Measurements from ENCODE around the gene PRPF19. TPM values are rescaled to one million over a fixed set of nuclear protein-coding genes. Genes with fewer than 3 reads are reported as not detected.
A peak's percentile ranks its signal among the peaks of the same experiment; 100 is the strongest.

Gene PRPF19
- total and polyA plus RNA-seq, 2 of the 8 experiments (the other 6 are each of a cell fraction or from before 2014, with no cell fraction given) = 107 to 141 TPM

DNA sequence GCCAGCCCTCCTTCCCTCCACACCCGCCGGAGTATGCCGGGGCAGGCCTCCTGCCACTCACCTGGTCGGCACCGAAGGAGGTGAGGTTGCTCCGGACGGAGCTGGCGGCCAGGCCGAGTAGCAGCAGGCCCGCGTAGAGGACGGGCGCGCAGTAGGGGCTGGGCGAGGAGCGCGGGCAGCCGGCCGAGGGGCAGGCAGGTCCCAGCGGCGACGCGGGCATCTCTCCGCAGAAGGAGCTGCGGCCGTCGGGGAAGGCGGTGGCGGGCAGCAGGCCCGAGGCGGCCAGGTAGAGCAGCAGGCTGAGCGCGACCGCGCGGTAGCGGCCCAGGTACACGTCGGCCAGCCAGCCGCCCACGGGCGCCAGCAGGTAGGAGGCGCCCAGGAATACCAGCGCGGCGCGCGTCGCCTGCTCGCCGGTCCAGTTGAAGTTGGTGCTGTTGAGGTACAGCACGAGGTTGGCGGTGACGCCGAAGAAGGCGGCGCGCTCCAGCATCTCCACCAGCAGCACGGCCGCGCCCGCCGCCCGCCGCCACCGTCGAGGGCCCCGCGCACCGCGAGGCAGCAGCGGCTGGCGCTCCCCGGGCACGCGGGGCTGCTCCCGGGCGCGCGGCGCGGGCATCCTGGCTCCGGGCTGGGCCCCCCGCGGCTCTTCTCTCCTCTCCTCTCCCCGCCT lies 44.7 kb upstream of the PRPF19 start:
- Histone ChIP-seq H3K23ac (ENCODE audit: insufficient read length) (no peak overlapping the region), H3K27ac (ENCODE audit: low read depth, low read length) (no peak overlapping the region), H2BK12ac (ENCODE audit: low read depth, low read length) (0 out of 2 replicates have a peak overlapping the region, but pooled peaks have one; percentile 80), H3K23me2 (ENCODE audit: low read depth, low read length) (peaks cover 15% of the 10 kb centered on the region; the same call in 1 of the 2 replicates), H4K91ac (replicated peaks; ENCODE audit: insufficient read length, low read length) (peak overlapping the region; percentile 94), H2BK120ac (replicated peaks; ENCODE audit: low read depth, low read length) (no peak overlapping the region), H3K27me3 (replicated peaks in 1 of 4; ENCODE audit: control insufficient read depth in 3 of 4, extremely low read depth in 1 of 4, insufficient read depth in 3 of 4, low read length in 3 of 4) (peaks cover 0 to 15% (median 8%) of the 10 kb centered on the region in 4 experiments; a peak in 4 of 7 replicates), H2BK5ac (ENCODE audit: low read depth, low read length) (peak overlapping the region; percentile 71; the same call in 1 of the 2 replicates), H3K9ac (replicated peaks in 1 of 4; ENCODE audit: extremely low read depth in 1 of 4, low read depth in 3 of 4, low read length in 3 of 4) (peak overlapping the region in 3 of 4 experiments; percentile 34 to 55 (median 50); a peak in 4 of 7 replicates), H3K4ac (replicated peaks; ENCODE audit: insufficient read length, low read depth, low read length) (peak overlapping the region; percentile 58), H3K4me2 (ENCODE audit: insufficient read depth in 1 of 2, low read depth in 2 of 2, low read length in 2 of 2) (peak overlapping the region; percentile 89 to 92), H4K5ac (ENCODE audit: insufficient read length, low read depth, low read length) (peak overlapping the region; percentile 15), H3K79me1 (ENCODE audit: low read depth, low read length) (no peaks in the 10 kb centered on the region), H2BK20ac (ENCODE audit: low read length) (peak overlapping the region; percentile 32; the same call in 1 of the 2 replicates), H4K8ac (ENCODE audit: extremely low read depth, insufficient read depth, low read length) (peak overlapping the region; percentile 91), H3K4me3 (ENCODE audit: extremely low read depth in 1 of 4, insufficient read depth in 2 of 4, low read depth in 3 of 4, low read length in 4 of 4) (peak overlapping the region; percentile 28 to 66 (median 48)), H3K56ac (replicated peaks; ENCODE audit: insufficient read length, low read depth, low read length) (no peak overlapping the region), H3K79me2 (ENCODE audit: control insufficient read depth in 1 of 2, insufficient read depth in 2 of 2, low read length in 2 of 2) (peaks cover 0 to 2% of the 10 kb centered on the region in 2 experiments; a peak in 1 of 4 replicates), H2BK15ac (ENCODE audit: low read length) (no peak overlapping the region), H3K9me3 (ENCODE audit: insufficient read depth in 2 of 2, low read depth in 1 of 2, low read length in 1 of 2) (no peaks in the 10 kb centered on the region), H2AK5ac (ENCODE audit: low read depth, low read length) (no peak overlapping the region), H3K18ac (ENCODE audit: extremely low read depth, low read length) (peak overlapping the region; percentile 87), H4K20me1 (replicated peaks in 1 of 2; ENCODE audit: control insufficient read depth in 1 of 2, insufficient read depth in 2 of 2, low read length in 2 of 2) (peaks cover 0 to 2% of the 10 kb centered on the region in 2 experiments), H3K36me3 (ENCODE audit: control insufficient read depth in 2 of 4, insufficient read depth in 4 of 4, low read length in 3 of 4) (no peaks in the 10 kb centered on the region), H3K4me1 (replicated peaks in 1 of 4; ENCODE audit: control insufficient read depth in 3 of 4, insufficient read depth in 4 of 4, low read length in 3 of 4) (peaks cover 0 to 23% (median 14%) of the 10 kb centered on the region in 4 experiments; a peak in 6 of 7 replicates), H2AFZ (ENCODE audit: low read length) (peak overlapping the region; percentile 85; the same call in 1 of the 2 replicates), H3K14ac (ENCODE audit: insufficient read length) (no peak overlapping the region)
- CTCF ChIA-PET (ENCODE audit: partially characterized antibody) = interaction anchor here (0.6 to 1.5 kb wide), 5 partner anchors 19 to 284 kb away, joined by 3 to 5 read pairs (median 5); no protein-coding TSS in a partner anchor
- FAIRE-seq (no peak), DNase-seq (ENCODE audit: low read depth in 1 of 2, low spot score in 2 of 2) (peak in 1 of 2 experiments; percentile 71)
- 2% methylated on average over 46 of the region's 86 CpGs; no CpG with 5 or more reads in 1 of the 2 experiments for whole genome bisulfite sequencing, 2 experiments (ENCODE audit: extremely low coverage in 1 of 2, insufficient coverage in 1 of 2, insufficient read length in 1 of 2, insufficient replicate concordance in 2 of 2, low coverage in 1 of 2, low lambda C conversion rate in 2 of 2, missing lambda C conversion rate in 1 of 2)
- POLR2A ChIA-PET (ENCODE audit: partially characterized antibody) = interaction anchor here (0.9 to 2.5 kb wide), 8 partner anchors 8 to 70 kb away, joined by 3 to 10 read pairs (median 4); no protein-coding TSS in a partner anchor
- TF ChIP-seq NRF1 (IDR thresholded peaks at IDR 0.05; ENCODE audit: low read depth, low read length) (no peak), KDM1A (IDR thresholded peaks at IDR 0.05; ENCODE audit: borderline replicate concordance, low read length) (no peak), KDM4A (IDR thresholded peaks at IDR 0.05; ENCODE audit: low read depth, low read length, severe bottlenecking) (peak; percentile 69), MAX (IDR thresholded peaks at IDR 0.05) (peak; percentile 94), RBBP5 (IDR thresholded peaks at IDR 0.05; ENCODE audit: borderline replicate concordance, low read depth, low read length) (peak; percentile 84; the same call in 1 of the 2 replicates), POLR2A (IDR thresholded peaks at IDR 0.05; ENCODE audit: control extremely low read depth in 1 of 2, low read depth in 2 of 2, low read length in 2 of 2) (0 out of 3 replicates have a peak, but pooled peaks of 1 of the 2 experiments have one; percentile 34), TEAD4 (IDR thresholded peaks at IDR 0.05; ENCODE audit: low read depth, low read length) (no peak), SP1 (IDR thresholded peaks at IDR 0.05; ENCODE audit: low read depth, low read length) (no peak), SIN3A (conservative IDR thresholded peaks at IDR 0.05 in 1 of 2, IDR thresholded peaks at IDR 0.05 in 1 of 2; ENCODE audit: low read depth in 1 of 2, low read length in 2 of 2) (no peak), CHD1 (IDR thresholded peaks at IDR 0.05; ENCODE audit: low read depth, low read length) (no peak; the same call in 1 of the 2 replicates)
